Peyer's patch (tissue), 4 donors: Measurements from ENCODE around the gene GPM6B.

ENCODE experiments used
- CTCF ChIP-seq, 6 experiments: fragments of 450-650 bp in 4 of 6; fragments of 200-600 bp in 2 of 6; sonication (generic) in 1 of 6; IDR thresholded peaks; one replicate each; pipeline ENCODE4 v1.5.1; 2017 to 2019; ENCODE audit warnings: antibody characterized with exemption in 6 of 6, mild to moderate bottlenecking in 3 of 6, moderate library complexity in 1 of 6
- POLR2A ChIP-seq, 2 donors: fragments of 450-650 bp; IDR thresholded peaks; one replicate each; pipeline ENCODE4 v1.5.1; 2017; ENCODE audit warnings: antibody characterized with exemption in 2 of 2, mild to moderate bottlenecking in 2 of 2, moderate library complexity in 2 of 2

- TF ChIP-seq CTCF (IDR thresholded peaks at IDR 0.05) (no peak), POLR2A (IDR thresholded peaks at IDR 0.05) (no peak)
These were observed 23.2 kb upstream of the GPM6B start for GRCh38 chrX:13840121-13840520.
